ENCODE measurements around the gene MTUS2. TPM values are rescaled to one million over a fixed set of nuclear protein-coding genes. Genes with fewer than 3 reads are reported as not detected.

The MTUS2 gene
- total and polyA plus RNA-seq, 2 donors from 2014 or later: 0.06 to 0.22 TPM

GRCh38 chr13:29099781-29100406, 279.8 kb downstream of the MTUS2 start:
- Histone ChIP-seq H3K9me3 (ENCODE audit: control insufficient read depth in 2 of 3, insufficient read depth in 1 of 3, low read length in 3 of 3) (no peaks in the 10 kb centered on the region), H3K4me1 (ENCODE audit: control insufficient read depth in 2 of 3, insufficient read depth in 2 of 3, low read depth in 1 of 3, low read length in 3 of 3) (no peaks in the 10 kb centered on the region), H3K9ac (ENCODE audit: low read length in 3 of 3) (no peak overlapping the region), H3K4me3 (ENCODE audit: low read length in 3 of 3) (no peak overlapping the region), H3K27me3 (ENCODE audit: control insufficient read depth, insufficient read depth, low read length) (no peaks in the 10 kb centered on the region), H3K27ac (ENCODE audit: low read depth in 2 of 2, low read length in 2 of 2) (no peak overlapping the region), H3K36me3 (ENCODE audit: control insufficient read depth in 2 of 3, insufficient read depth in 3 of 3, low read length in 3 of 3) (no peaks in the 10 kb centered on the region)
- FAIRE-seq (no peak), DNase-seq (no peak)
- TF ChIP-seq CTCF (IDR thresholded peaks at IDR 0.05; ENCODE audit: borderline replicate concordance, extremely low read depth, insufficient read depth): no peak
- intact Hi-C loops (cut with DNase I): no loop called here

GRCh38 chr13:29100758-29101157, 280.6 kb downstream of the MTUS2 start:
- no peaks in the 10 kb centered on the region for H3K27me3 ChIP-seq (ENCODE audit: control insufficient read depth, insufficient read depth, low read length)
- DNase-seq: no peak
- no peak overlapping the region for H3K27ac ChIP-seq (ENCODE audit: low read depth in 2 of 2, low read length in 2 of 2)
- no peak overlapping the region for H3K4me3 ChIP-seq (ENCODE audit: low read length in 3 of 3)
- H3K9me3 ChIP-seq (ENCODE audit: control insufficient read depth in 2 of 3, insufficient read depth in 1 of 3, low read length in 3 of 3): no peaks in the 10 kb centered on the region
- TF ChIP-seq CTCF (IDR thresholded peaks at IDR 0.05; ENCODE audit: borderline replicate concordance, extremely low read depth, insufficient read depth): no peak
- intact Hi-C loops (cut with DNase I): no loop called here
- H3K36me3 ChIP-seq (ENCODE audit: control insufficient read depth in 2 of 3, insufficient read depth in 3 of 3, low read length in 3 of 3): no peaks in the 10 kb centered on the region
- no peaks in the 10 kb centered on the region for H3K4me1 ChIP-seq (ENCODE audit: control insufficient read depth in 2 of 3, insufficient read depth in 2 of 3, low read depth in 1 of 3, low read length in 3 of 3)
- no peak overlapping the region for H3K9ac ChIP-seq (ENCODE audit: low read length in 3 of 3)
- no peak for FAIRE-seq

- H3K9me3 ChIP-seq (ENCODE audit: control insufficient read depth in 2 of 3, insufficient read depth in 1 of 3, low read length in 3 of 3): no peaks in the 10 kb centered on the region
- H3K36me3 ChIP-seq (ENCODE audit: control insufficient read depth in 2 of 3, insufficient read depth in 3 of 3, low read length in 3 of 3): no peaks in the 10 kb centered on the region
- no peak overlapping the region for H3K9ac ChIP-seq (ENCODE audit: low read length in 3 of 3)
- no peaks in the 10 kb centered on the region for H3K4me1 ChIP-seq (ENCODE audit: control insufficient read depth in 2 of 3, insufficient read depth in 2 of 3, low read depth in 1 of 3, low read length in 3 of 3)
- no peaks in the 10 kb centered on the region for H3K27me3 ChIP-seq (ENCODE audit: control insufficient read depth, insufficient read depth, low read length)
- FAIRE-seq: no peak
- intact Hi-C loops (cut with DNase I): no loop called here
- H3K27ac ChIP-seq (ENCODE audit: low read depth in 2 of 2, low read length in 2 of 2): no peak overlapping the region
- no peak for DNase-seq
- no peak for TF ChIP-seq CTCF (IDR thresholded peaks at IDR 0.05; ENCODE audit: borderline replicate concordance, extremely low read depth, insufficient read depth)
- H3K4me3 ChIP-seq (ENCODE audit: low read length in 3 of 3): no peak overlapping the region
These were observed 281.3 kb downstream of the MTUS2 start for GRCh38 chr13:29101409-29101808.

- H3K27me3 ChIP-seq (ENCODE audit: control insufficient read depth, insufficient read depth, low read length): no peaks in the 10 kb centered on the region
- no peaks in the 10 kb centered on the region for H3K9me3 ChIP-seq (ENCODE audit: control insufficient read depth in 2 of 3, insufficient read depth in 1 of 3, low read length in 3 of 3)
- no peak overlapping the region for H3K27ac ChIP-seq (ENCODE audit: low read depth in 2 of 2, low read length in 2 of 2)
- no peak overlapping the region for H3K4me3 ChIP-seq (ENCODE audit: low read length in 3 of 3)
- no peak overlapping the region for H3K9ac ChIP-seq (ENCODE audit: low read length in 3 of 3)
- DNase-seq (no peak), FAIRE-seq (no peak)
- intact Hi-C loops (cut with DNase I): no loop called here
- no peak for TF ChIP-seq CTCF (IDR thresholded peaks at IDR 0.05; ENCODE audit: borderline replicate concordance, extremely low read depth, insufficient read depth)
- no peaks in the 10 kb centered on the region for H3K4me1 ChIP-seq (ENCODE audit: control insufficient read depth in 2 of 3, insufficient read depth in 2 of 3, low read depth in 1 of 3, low read length in 3 of 3)
- no peaks in the 10 kb centered on the region for H3K36me3 ChIP-seq (ENCODE audit: control insufficient read depth in 2 of 3, insufficient read depth in 3 of 3, low read length in 3 of 3)
These were observed 281.8 kb downstream of the MTUS2 start for GRCh38 chr13:29101905-29102304.

Data from kidney (tissue), 14 donors.